Nucleus accumbens (tissue), 56 donors: ENCODE data around the gene KCNB1.

Experiments used
- DNase-seq, 56 donors: peaks; one replicate each; lab custom pipeline; 2025; lab: John Stamatoyannopoulos, UW

The KCNB1 gene

DNA sequence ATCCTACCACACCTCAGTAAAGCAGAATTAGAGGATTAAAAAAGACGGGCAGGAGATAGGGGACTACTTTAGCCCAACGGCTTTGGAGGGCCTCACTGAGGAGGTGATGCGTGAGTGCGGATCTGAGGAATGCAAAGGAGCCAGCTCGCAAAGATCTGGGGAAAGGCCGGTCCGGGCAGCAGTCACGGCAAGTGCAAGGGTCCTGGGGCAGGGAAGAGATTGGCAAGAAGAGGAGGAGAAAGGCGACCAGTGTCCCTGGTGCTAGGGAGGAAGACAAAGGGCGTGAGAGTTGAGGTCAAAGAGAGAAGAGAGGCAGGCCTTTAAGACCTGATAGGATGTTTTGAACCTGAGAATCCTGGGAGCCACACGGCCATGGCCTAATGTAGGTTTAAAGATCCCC is 86.8 kb downstream of the KCNB1 start:
- no peak for DNase-seq

DNA sequence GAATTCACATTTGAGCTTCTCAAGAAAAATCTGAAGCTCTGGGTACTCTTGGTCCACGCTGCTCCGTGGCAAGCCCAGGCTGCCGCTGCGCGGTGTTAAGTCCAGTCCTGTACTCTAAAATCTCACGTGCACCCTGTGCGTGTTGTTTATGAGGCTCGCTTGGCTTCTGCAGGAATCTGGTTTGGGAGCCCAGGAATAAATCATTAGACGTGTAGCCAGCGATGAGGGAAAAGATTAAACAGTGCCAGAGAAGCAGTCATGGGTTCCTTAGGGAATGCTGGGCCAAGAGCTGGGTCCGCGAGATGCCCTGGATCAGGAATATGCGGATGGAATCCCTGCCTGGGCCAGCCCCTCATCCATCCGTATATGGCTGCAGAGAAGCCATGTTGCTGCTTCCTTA is 87.3 kb downstream of the KCNB1 start:
- DNase-seq, result no peak

DNA sequence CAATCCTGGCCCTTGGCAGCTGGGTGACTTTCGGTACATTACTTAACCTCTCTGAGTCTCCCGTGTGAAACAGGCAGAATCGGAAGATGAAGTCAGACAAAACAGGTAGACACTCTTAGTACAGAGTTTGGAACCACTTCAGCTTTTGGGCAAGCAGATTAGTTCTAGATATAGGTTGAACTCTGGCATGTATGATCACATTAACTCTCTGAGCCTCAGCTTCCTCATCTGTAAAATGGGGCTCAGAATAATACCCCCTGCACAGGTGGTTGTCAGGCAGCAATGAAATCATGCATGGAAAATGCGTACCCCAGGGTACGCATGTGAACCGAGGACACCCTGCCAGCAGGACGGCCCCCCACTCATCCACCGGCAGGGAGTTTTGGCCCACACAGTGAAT is 87.7 kb downstream of the KCNB1 start:
- DNase-seq, result no peak

DNA sequence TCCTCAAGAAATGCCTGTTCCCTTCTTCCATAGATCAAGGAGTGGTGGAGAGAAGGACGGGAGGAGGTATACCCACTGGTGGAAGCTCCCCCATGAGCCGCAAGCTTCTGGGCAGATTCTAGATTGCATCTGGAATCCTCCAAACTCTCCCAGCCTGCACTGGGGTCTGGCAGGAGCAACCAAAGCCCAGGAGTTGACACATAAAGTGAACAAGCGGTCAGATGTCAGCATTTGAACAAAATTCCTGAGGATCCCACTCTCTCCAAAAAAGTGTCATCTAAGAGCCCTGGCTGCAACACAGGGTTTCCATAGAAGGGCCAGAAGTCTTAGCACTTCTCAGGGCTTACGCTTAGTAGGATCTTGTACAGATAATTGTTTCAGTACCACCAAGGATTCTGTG is 88.2 kb downstream of the KCNB1 start:
- DNase-seq, result no peak

DNA sequence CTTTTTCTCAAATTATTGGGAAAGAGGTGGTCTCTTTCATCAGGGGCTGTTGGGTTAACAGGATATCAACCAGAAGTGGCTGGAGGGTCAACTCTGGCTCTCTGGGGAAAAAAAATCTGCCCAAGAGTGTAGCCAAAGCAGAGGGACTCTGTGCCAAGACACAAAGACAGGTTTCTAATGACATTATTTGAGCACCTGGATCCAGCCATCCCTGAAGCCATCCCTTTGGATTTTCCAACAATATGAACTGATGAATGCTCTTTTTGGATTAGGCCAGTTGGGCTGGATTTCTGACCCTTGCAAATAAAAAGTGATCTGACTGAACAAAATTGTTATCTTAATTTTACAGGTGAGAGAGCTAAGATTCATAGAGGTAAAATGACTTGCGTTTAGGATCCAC is 88.7 kb downstream of the KCNB1 start:
- DNase-seq, result no peak

DNA sequence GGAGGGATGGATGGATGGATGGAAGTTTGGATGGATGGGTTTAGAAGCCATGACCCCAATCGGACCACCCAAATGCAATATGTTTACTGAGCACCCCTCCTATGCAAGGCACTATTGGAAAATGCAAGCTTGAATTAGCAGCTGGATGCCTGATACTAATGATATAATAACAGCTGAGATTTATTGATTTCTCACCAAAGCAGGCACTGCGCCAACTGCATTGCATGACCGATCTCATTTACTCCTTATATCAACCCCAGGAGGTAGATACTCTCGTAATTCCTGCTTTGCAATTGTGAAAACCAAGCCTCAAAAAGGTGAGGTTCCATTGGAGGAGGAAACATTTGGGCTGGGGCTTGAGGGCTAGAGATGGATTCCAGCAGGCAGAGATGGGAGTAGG is 89.7 kb downstream of the KCNB1 start:
- DNase-seq, result no peak

DNA sequence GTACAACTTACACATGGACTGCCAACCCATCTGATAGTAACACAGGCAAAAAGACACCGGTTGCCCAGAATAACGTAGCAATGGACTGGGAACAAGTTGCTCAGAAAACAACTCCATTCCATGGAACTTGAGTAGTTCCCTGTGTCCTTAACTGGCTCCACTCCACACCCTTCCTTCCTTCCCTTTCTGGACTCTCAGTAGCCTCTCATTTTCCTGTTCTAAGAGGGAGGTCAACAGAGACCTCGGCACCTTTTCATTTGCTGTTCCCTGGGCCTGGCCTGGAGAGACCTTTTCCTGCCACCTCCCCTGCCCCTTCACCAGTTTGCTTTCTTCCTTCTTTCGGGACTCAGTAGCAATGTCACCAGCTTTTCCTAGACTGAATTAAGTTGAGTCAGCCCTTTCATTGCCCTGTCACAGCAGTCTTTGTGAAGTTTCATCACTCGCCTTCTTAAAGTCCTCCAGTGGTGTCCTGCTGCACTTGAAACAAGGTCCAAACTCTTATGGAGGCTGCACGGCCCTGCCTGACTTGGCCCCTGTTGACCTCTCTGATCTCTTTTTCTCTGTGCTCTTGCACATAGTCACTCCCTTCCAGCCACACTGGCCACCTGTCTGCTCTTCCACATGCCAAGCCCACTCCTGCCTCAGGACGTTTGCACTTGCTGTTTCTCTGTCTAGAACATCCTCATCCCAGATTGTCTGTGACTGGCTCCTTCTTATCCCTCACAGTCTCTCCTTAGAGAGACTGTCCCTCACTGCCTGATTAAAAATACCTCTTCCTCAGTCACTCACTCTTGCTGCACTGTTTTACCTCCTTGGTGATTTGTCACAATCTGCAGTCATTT is 90.8 kb downstream of the KCNB1 start:
- DNase-seq, result no peak

DNA sequence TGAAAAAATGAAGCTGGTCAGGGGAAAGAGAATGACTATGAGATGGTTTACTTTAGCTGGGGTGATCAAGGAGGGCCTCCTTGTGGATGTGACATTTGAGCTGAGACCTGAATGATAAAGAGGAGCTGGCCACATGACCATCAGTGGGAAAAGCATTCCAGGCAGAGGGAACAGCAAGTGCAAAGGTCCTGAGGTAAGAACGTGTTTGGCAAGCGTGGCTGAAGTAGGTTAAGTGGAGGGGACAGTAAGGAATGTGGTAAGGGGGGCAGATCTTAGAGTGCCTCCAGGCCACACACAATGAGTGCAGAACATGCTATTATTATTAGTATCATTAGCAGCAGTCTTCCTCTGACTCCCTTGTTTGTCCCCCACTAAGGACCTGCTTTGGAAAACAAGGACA is 92.6 kb downstream of the KCNB1 start:
- DNase-seq, result no peak

DNA sequence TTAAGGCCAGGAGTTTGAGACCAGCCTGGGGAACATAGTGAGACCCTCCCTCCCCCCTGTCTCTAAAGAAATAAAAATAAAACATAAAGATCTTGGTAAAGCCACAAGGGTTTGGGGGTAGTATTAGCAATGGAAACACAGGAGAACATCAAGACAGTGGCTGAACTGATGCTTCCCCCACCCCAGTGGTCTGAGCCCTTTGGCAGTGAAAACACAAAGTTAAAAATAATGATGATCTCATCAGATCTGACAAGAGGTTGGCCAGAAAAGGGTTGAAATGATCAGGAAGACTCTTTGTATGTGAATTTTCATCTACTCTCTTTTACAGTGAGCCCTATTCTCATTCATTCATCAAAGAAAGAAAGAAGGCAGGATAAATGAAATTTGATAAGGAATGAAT is 93.7 kb downstream of the KCNB1 start:
- no peak for DNase-seq

DNA sequence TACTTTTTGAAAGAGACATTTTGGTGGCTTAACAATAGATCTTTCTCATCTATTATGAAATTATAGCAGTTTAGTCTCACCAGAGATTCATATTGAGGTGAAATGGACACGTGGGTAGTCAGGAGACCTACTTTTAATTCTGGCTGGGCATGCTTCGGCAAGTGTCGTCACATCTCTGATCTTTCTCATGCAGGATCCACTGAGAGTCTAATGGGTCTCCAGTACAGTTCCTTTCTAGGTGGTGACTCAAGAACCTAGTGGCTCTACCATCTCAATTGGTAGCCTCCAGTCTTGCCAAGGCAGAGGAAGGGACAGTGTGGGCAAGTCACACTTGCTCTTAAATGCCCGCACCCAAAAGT is 94.9 kb downstream of the KCNB1 start:
- DNase-seq, result no peak

DNA sequence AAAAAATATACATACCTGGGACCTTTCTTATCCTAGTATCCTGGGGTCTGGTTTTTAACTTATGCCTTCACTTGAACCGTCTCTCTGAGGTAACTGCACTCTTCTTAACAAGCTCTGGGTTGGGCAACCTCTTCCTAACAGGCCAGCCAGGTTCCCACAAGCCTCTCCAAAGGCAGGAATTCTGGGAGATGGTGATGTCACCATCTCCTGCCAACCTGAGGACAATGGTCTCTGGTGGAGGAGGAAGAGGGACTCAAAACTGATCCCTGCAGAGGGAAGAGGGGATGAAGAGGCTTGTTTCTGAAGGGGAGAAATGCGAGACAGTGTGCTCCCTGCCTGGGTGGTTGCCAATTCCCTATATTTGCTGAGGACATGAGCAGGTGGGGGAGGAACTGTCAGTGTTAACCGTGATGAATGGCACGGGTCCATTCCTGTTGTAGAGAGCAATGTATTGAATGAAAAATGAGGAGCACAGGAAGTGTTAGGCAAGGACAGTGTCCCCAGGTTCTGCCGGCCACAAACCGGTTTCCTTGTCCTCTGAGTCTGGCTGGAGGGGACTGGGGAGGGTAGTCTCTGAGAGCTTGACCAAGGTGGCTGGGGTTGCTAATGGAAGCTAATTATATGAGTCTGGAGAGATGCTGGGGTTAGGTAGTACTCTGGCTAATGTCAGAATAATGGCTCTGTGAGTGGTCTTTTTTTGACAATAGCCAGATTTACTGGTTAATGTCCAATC is 95.5 kb downstream of the KCNB1 start:
- no peak for DNase-seq

DNA sequence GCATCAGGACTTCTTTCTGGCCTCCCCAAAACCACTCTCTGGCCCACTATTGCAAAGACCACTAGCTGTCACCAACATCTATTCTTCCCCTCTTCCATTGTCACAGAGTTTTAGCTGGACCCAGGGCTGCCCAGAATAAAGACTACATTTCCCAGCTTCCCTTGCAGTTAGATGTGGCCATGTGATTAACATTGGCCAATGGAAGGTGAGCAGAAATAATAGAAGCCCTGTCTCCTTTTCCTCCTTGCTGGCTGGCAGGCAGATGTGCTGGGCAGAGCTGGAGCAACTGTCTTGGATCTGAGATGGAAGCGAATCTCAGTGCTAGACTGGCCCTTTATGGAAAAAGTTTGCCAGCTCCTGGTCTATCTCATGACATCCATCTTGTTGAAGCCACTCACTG is 97.0 kb downstream of the KCNB1 start:
- DNase-seq, result peak in 3 of 56 donors; percentile 6 to 39 (median 8)

DNA sequence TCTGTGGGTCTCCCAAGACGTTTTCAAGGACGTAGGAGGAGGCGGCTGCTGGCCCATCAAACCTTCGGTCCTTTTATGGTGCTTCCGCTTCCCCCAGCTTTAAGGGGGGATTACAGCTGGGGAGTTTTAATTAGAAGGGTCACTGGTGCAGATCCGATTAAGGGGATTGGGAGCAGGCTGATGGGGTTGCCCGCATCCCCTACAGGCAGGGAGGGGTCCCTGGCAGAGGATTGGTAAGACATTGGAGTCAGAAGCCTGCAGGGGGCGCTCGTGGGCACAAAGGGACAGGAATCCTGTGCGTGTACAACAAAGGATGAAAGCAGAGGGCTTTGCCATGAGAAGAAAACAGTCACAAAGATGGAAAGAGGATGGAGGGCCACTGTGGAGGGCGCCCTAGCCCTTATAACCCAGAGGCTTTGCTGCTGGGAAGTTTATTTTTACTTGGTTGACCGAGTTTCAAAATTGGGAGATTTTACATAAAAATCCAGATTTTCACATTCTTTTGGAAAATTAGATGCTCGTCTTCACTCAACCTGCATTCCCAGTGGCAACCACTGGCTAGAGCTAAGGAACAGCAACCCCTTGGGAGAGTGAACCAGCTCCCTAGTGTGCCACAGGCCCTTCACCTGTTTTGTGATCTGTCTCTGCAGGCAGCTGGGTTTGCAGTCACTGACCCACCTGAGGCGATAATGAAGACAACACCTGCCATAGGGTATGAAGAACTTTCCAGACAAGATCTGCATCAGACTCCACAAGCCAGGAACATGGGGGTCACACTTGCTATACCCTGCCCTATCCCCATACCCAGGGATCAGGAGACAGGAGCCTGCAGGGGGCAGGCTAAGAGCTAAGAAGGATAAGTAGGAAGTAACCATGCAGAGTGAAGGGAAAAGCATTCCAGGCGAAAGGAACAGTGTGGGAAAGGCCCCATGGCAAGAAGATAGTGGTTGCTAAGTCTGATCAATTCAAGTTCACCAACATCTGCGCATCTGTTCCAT is 97.7 kb downstream of the KCNB1 start:
- DNase-seq, result peak in 50 of 56 donors; percentile 2 to 87 (median 37)

DNA sequence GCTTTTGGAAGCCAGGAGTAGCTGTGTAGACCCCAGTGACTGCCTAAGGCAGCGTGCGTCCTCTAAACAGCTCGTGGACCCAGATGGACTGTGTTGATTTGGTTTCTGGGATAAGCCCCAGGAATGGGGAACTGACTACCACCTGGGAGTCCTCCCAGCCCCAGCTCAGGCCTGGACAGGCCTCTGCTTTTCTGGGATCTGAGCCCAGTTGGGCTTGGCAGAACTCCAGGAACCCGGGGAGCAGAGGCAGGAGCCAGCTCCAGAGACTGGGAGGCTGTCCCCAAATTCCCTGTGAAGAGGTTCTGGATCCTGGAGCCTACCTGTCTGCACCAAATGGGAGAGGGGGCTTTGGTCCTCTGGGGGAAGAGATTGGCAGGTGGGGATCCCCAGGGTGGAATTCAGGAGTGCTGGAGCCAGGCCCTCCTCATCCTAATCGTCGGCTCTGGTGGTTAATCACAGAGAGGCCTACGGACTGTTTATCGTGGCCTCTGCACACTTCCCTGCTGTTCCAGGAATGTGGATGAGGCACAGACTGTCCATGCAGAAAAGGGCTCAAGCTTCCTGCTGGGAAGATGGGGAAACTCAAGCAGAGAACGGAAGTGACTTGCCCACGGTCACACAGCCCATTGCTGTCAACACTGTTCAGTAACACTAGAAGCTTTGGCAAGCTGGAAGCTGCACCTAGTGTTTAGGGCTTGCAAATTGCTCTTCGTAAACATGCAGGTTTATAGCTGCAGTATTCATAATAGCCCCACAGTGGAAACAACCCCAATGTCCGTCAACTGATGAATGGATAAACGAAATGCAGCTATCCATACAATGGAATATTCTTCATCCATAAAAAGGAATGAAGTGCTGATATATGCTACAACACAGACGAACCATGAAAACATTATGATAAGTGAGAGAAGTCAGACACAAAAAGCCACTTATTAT is 100.6 kb downstream of the KCNB1 start:
- peak in 52 of 56 donors; percentile 4 to 78 (median 42) for DNase-seq

DNA sequence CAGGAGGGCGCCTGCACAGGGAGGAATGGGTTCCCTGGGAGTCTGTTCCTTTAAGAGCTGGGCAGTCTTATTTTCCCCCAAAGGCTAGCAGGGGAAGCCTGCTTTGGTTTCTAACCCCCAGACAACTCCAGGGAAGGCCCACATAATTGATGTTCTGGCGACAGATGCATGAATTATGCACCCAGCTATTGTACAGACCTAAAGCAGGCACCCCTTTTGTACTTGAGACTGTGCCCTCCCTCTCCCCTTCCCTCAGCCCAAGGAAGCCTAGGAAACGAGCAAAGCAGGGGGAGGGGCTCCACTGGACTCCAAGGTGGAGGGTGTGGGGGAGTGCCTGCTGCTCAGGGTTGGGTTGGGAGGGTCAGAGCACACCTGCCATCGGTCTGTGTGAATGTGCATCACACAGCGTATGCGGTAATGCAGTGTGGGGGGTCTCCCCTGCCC is 102.1 kb downstream of the KCNB1 start:
- DNase-seq, result peak in 1 of 56 donors; percentile 6

DNA sequence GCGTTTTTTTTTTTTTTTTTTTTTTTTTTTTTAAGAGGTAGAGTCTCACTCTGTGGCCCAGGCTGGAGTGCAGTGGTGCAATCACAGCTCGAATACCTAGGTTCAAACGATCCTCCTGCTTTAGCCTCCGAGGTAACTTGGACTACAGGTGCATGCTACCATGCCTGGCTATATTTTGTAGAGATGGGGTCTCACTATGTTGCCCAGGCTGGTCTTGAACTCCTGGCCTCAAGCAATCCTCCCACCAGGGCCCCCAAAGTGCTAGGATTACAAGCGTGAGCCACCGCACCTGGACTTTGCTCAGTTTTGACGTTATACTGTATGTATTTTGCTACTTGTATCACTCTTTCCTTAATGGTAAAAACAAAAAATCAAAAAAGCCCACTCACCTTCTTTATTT is 103.1 kb downstream of the KCNB1 start:
- no peak for DNase-seq

DNA sequence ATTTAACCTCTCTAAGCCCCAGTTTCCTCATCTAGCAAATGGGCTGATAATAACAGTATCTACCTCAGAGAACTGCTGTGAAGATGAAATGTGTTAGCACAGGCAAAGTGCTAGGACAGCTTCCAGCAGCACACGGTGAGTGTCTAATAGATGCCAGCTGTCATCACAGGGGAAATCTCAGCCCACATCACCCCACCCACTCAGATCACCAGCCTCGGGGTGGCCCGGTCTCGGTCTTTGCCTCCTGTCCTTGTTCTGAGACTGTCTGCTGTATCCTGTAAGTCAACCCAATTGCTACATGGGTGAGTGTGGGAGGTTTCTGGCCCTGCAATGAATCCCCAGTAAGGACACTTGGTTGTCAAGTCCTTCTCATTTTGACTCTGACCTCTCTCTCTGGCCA is 105.1 kb downstream of the KCNB1 start:
- no peak for DNase-seq

DNA sequence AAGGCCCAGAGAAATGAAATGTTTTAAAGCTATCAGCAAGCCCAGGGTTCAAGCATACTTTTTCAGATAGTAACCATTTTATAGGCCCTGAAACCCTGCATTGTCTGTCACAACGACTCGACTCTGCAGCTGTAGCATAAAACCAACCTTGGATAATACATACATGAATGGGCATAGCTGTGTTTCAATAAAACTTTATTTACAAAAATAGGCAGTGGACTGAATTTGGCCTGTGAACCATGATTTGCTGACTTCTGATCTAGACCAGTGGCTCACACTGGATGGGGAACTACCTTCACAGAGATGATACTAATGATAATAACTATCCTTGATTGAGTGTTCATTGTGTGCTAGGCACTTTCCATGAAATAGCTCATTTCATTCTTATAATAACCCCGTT is 107.3 kb downstream of the KCNB1 start:
- DNase-seq, result no peak

DNA sequence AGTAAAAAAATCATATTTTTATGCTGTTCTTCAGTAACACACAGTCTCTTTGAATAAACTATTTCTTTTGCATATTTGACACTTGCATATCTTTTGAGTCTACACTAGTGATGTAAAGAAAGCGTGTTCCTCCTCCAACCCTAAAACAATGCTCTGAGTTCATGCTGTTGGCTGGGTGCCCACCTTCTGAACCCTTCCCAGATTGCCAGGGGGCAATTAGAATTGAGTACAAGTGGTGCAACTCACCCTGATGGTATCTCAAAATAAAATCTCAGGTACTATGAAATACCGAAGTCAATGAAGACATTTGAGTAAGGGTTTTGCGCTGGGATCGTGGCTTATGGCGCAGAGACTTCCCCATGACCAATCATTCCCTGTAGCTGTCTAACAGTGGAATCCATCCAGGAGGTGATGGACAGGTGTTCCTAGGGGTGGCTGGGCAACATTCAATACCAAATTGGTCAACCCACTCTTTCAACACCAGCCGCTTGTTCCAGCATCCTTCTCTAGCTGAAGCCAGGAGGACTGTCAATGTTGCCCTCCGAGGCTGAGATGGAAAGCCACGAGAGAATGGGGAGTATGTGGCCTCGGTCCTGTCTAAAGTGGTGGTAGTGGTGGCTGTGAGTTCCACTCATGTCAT is 110.3 kb downstream of the KCNB1 start:
- no peak for DNase-seq
